GM23338 (cell line): ENCODE results near the gene PIK3R5. TPM values are rescaled to one million over a fixed set of nuclear protein-coding genes. Genes with fewer than 3 reads are reported as not detected.

Experiments used
- ATAC-seq: fragments of 200-7000 bp; cut with Tn5 transposase; 3 replicates; pipeline ENCODE4 v1.9.1; 2020
- DNase-seq: peaks from one replicate; pipeline ENCODE4 v3.0.0-alpha.2; 2015; ENCODE audit warnings: low spot score
- H2AFZ ChIP-seq: fragments of 200-600 bp; sonication (generic); 2 replicates; pipeline ENCODE4 v1.8.0; 2016; ENCODE audit warnings: antibody characterized with exemption, mild to moderate bottlenecking, moderate library complexity
- H3F3A ChIP-seq: fragments of 200-600 bp; sonication (generic); replicated peaks from 2 replicates; pipeline ENCODE4 v1.8.0; 2017; ENCODE audit warnings: antibody characterized with exemption, mixed run types, low read depth
- H3K27ac ChIP-seq: fragments of 200-600 bp; sonication (generic); 2 replicates; pipeline ENCODE4 v1.6.1; 2016; ENCODE audit warnings: low read depth
- H3K27me3 ChIP-seq: fragments of 200-600 bp; sonication (generic); 2 replicates; pipeline ENCODE4 v1.8.0; 2016; ENCODE audit warnings: mild to moderate bottlenecking, mixed run types, moderate library complexity; ENCODE audit not compliant: insufficient read depth
- H3K36me3 ChIP-seq: fragments of 200-600 bp; sonication (generic); 2 replicates; pipeline ENCODE4 v1.8.0; 2016; ENCODE audit warnings: mild to moderate bottlenecking; ENCODE audit not compliant: insufficient read depth
- H3K4me1 ChIP-seq: fragments of 200-600 bp; sonication (generic); 2 replicates; pipeline ENCODE4 v1.8.0; 2016; ENCODE audit warnings: mild to moderate bottlenecking, moderate library complexity; ENCODE audit not compliant: insufficient read depth
- H3K4me2 ChIP-seq: fragments of 200-600 bp; sonication (generic); 2 replicates; pipeline ENCODE4 v1.7.1; 2017; ENCODE audit warnings: mixed run types
- H3K4me3 ChIP-seq: fragments of 200-600 bp; sonication (generic); 2 replicates; pipeline ENCODE4 v1.6.1; 2016; ENCODE audit warnings: mixed run types
- H3K79me2 ChIP-seq: fragments of 200-600 bp; sonication (generic); replicated peaks from 2 replicates; pipeline ENCODE4 v1.8.0; 2017; ENCODE audit warnings: mild to moderate bottlenecking; ENCODE audit not compliant: insufficient read depth
- H3K9me2 ChIP-seq: fragments of 200-600 bp; sonication (generic); 2 replicates; pipeline ENCODE4 v1.8.0; 2017; ENCODE audit not compliant: insufficient read depth
- H4K20me1 ChIP-seq: fragments of 200-600 bp; sonication (generic); replicated peaks from 2 replicates; pipeline ENCODE4 v1.8.0; 2017; ENCODE audit warnings: mild to moderate bottlenecking; ENCODE audit not compliant: insufficient read depth
- H3K27ac Mint-ChIP-seq: 2 replicates; pipeline ENCODE4 v1.8.0; 2020; ENCODE audit warnings: inconsistent platforms, mild to moderate bottlenecking, moderate library complexity, mixed read lengths
- H3K27me3 Mint-ChIP-seq: 3 replicates; pipeline ENCODE4 v1.8.0; 2022; ENCODE audit warnings: low read depth, mild to moderate bottlenecking, moderate library complexity, mixed read lengths, inconsistent platforms; ENCODE audit not compliant: insufficient read depth, poor library complexity
- H3K36me3 Mint-ChIP-seq: 3 replicates; pipeline ENCODE4 v1.8.0; 2021; ENCODE audit warnings: low read depth, mild to moderate bottlenecking, inconsistent platforms, moderate library complexity, mixed read lengths
- H3K4me1 Mint-ChIP-seq: 3 replicates; pipeline ENCODE4 v1.8.0; 2020; ENCODE audit warnings: mild to moderate bottlenecking, inconsistent platforms, mixed read lengths
- H3K4me3 Mint-ChIP-seq: 3 replicates; pipeline ENCODE4 v1.8.0; 2021; ENCODE audit warnings: moderate library complexity, mild to moderate bottlenecking, inconsistent platforms, mixed read lengths
- H3K9me3 Mint-ChIP-seq: 3 replicates; pipeline ENCODE4 v1.8.0; 2020; ENCODE audit warnings: moderate library complexity, mild to moderate bottlenecking, inconsistent platforms, mixed read lengths
- CREB1 ChIP-seq: fragments of 250-450 bp; sonication (Bioruptor Pico); IDR thresholded peaks from 2 replicates; pipeline ENCODE4 v1.5.0; 2020; ENCODE audit warnings: low read depth, mild to moderate bottlenecking, moderate library complexity
- CTCF ChIP-seq, 2 experiments: fragments of 200-600 bp in 1 of 2; sonication (generic) in 1 of 2; conservative IDR thresholded peaks; 2 replicates each; pipeline versions ENCODE4 v1.5.1 to v1.6.1; 2016 to 2017; ENCODE audit warnings: antibody characterized with exemption in 2 of 2, low read depth in 2 of 2, mild to moderate bottlenecking in 2 of 2, moderate library complexity in 1 of 2
- ETS1 ChIP-seq: IDR thresholded peaks from 2 replicates; pipeline ENCODE4 v1.6.1; 2016; ENCODE audit warnings: antibody characterized with exemption
- EZH2phosphoT487 ChIP-seq: fragments of 200-600 bp; sonication (generic); IDR thresholded peaks from one replicate; pipeline ENCODE4 v1.8.1; 2018; ENCODE audit warnings: antibody characterized with exemption; ENCODE audit not compliant: unreplicated experiment
- JUNB ChIP-seq: IDR thresholded peaks from one replicate; pipeline ENCODE4 v1.6.1; 2016; ENCODE audit warnings: antibody characterized with exemption; ENCODE audit not compliant: unreplicated experiment
- ZNF114 ChIP-seq: fragments of 250-450 bp; sonication (Bioruptor Pico); IDR thresholded peaks from 2 replicates; pipeline ENCODE4 v1.5.0; 2020; ENCODE audit warnings: mild to moderate bottlenecking, moderate library complexity
- ZNF462 ChIP-seq: fragments of 250-450 bp; sonication (Bioruptor Pico); IDR thresholded peaks from 2 replicates; pipeline ENCODE4 v1.5.0; 2020; ENCODE audit warnings: mild to moderate bottlenecking, moderate library complexity
- polyA plus RNA-seq: library from polyadenylated mRNA; unstranded; fragments of >200 nt; fragmentation: Nextera tagmentation; extraction: Ambion mirVana; gene quantifications from 2 replicates; pipeline ENCODE4 v1.2.1, GENCODE V29; 2016
- total RNA-seq: library from RNA; depleted of rRNA; stranded (reverse); fragments of >200 nt; shearing (Covaris generic); gene quantifications from 2 replicates; pipeline ENCODE4 v1.2.3, GENCODE V29; 2014

Gene PIK3R5
- total and polyA plus RNA-seq, 2 experiments from 2014 or later, result 1.7 to 9.4 TPM

GRCh38 chr17:8964801-8965393, 610 bp downstream of the PIK3R5 start:
- ATAC-seq, result peak; percentile 23; the same call in 2 of the 3 replicates
- H3K36me3 ChIP-seq, result no peaks in the 10 kb centered on the region

More at GRCh38 chr17:8964801-8965393, 610 bp downstream of the PIK3R5 start:
- Mint-ChIP-seq H3K4me3 (peak overlapping the region; percentile 64), H3K9me3 (peaks cover 22% of the 10 kb centered on the region), H3K27me3 (peaks cover 14% of the 10 kb centered on the region), H3K36me3 (peaks cover 8% of the 10 kb centered on the region), H3K27ac (no peak overlapping the region), H3K4me1 (peaks cover 8% of the 10 kb centered on the region)
- Histone ChIP-seq H3K4me1 (peaks cover 7% of the 10 kb centered on the region; the same call in 1 of the 2 replicates), H3K79me2 (no peaks in the 10 kb centered on the region), H3K27ac (no peak overlapping the region), H4K20me1 (no peaks in the 10 kb centered on the region), H3K27me3 (peaks cover 14% of the 10 kb centered on the region), H3K9me2 (no peaks in the 10 kb centered on the region), H2AFZ (peak overlapping the region; percentile 97), H3K4me2 (peak overlapping the region; percentile 90), H3K4me3 (peak overlapping the region; percentile 89), H3F3A (no peaks in the 10 kb centered on the region)
- TF ChIP-seq ETS1 (no peak), ZNF114 (CRISPR knock-in tag) (no peak), CREB1 (CRISPR knock-in tag) (no peak), EZH2phosphoT487 (no peak), ZNF462 (no peak), JUNB (no peak), CTCF (conservative IDR thresholded peaks at IDR 0.05; ENCODE audit: low read depth in 2 of 2) (no peak)
- DNase-seq, result no peak
